PC-9 (cell line): ENCODE measurements around the gene TMEM235. TPM values are rescaled to one million over a fixed set of nuclear protein-coding genes. Genes with fewer than 3 reads are reported as not detected.

ENCODE experiments used
- BruUV-seq: library from RNA; stranded (reverse); fragments of 400-500 nt; replicated peaks from 2 replicates; lab custom pipeline; 2021; lab: Mats Ljungman, UMichigan
- CTCF ChIA-PET: fragments of 300-600 bp; sonication (Branson Sonifier 250); formaldehyde crosslinking; loops from one replicate; lab custom pipeline; 2022; ENCODE audit warnings: antibody characterized with exemption; lab: Charles Lee
- POLR2A ChIA-PET: fragments of 300-600 bp; sonication (Branson Sonifier 250); formaldehyde crosslinking; loops from one replicate; lab custom pipeline; 2022; ENCODE audit warnings: antibody characterized with exemption; ENCODE audit not compliant: unreplicated experiment; lab: Charles Lee
- DNase-seq, 2 experiments: peaks; one replicate each; pipeline versions ENCODE4 v3.0.0 to v3.0.0-alpha.2; 2015 to 2022; ENCODE audit warnings: mixed read lengths in 1 of 2
- H2AFZ ChIP-seq: fragments of 200-600 bp; sonication (generic); 2 replicates; pipeline ENCODE4 v1.8.1; 2017; ENCODE audit warnings: antibody characterized with exemption
- H3F3A ChIP-seq: fragments of 200-600 bp; sonication (generic); 2 replicates; pipeline ENCODE4 v1.8.1; 2017; ENCODE audit warnings: antibody characterized with exemption, mild to moderate bottlenecking, low read depth; ENCODE audit not compliant: insufficient read depth
- H3K27ac ChIP-seq: fragments of 200-600 bp; sonication (generic); 2 replicates; pipeline ENCODE4 v1.6.1; 2016; ENCODE audit warnings: mixed run types
- H3K27me3 ChIP-seq: fragments of 200-600 bp; sonication (generic); 2 replicates; pipeline ENCODE4 v1.6.1; 2016; ENCODE audit warnings: low read depth, mixed run types; ENCODE audit not compliant: insufficient read depth
- H3K36me3 ChIP-seq: fragments of 200-600 bp; sonication (generic); 2 replicates; pipeline ENCODE4 v1.6.1; 2016; ENCODE audit warnings: low read depth, mixed run types
- H3K4me1 ChIP-seq: fragments of 200-600 bp; sonication (generic); replicated peaks from 2 replicates; pipeline ENCODE4 v1.6.1; 2016; ENCODE audit warnings: mixed run types; ENCODE audit not compliant: insufficient read depth
- H3K4me2 ChIP-seq: fragments of 200-600 bp; sonication (generic); 2 replicates; pipeline ENCODE4 v1.6.1; 2017; ENCODE audit warnings: mixed run types
- H3K4me3 ChIP-seq: fragments of 200-600 bp; sonication (generic); 2 replicates; pipeline ENCODE4 v1.6.1; 2016; ENCODE audit warnings: mixed run types
- H3K79me2 ChIP-seq: fragments of 200-600 bp; sonication (generic); 2 replicates; pipeline ENCODE4 v1.6.1; 2017; ENCODE audit warnings: low read depth, mixed run types
- H3K9me2 ChIP-seq: fragments of 200-600 bp; sonication (generic); 2 replicates; pipeline ENCODE4 v1.8.1; 2017; ENCODE audit warnings: mild to moderate bottlenecking; ENCODE audit not compliant: insufficient read depth
- H3K9me3 ChIP-seq: fragments of 200-600 bp; sonication (generic); 2 replicates; pipeline ENCODE4 v1.8.1; 2016; ENCODE audit warnings: low read depth; ENCODE audit not compliant: insufficient read depth
- H4K20me1 ChIP-seq: fragments of 200-600 bp; sonication (generic); 2 replicates; pipeline ENCODE4 v1.8.1; 2017; ENCODE audit not compliant: insufficient read depth
- EZH2 ChIP-seq: fragments of 200-600 bp; sonication (generic); IDR thresholded peaks from 2 replicates; pipeline ENCODE4 v1.8.0; 2017; ENCODE audit warnings: antibody characterized with exemption, low read depth
- intact Hi-C: fragments of 100-400 bp; cut with micrococcal nuclease; formaldehyde crosslinking; loops from one replicate; pipeline ENCODE4 v1.10.0; 2022; ENCODE audit not compliant: unreplicated experiment
- total RNA-seq: library from RNA; stranded (reverse); gene quantifications from 2 replicates; pipeline ENCODE4 v1.2.3, GENCODE V29; 2021
- TF ChIP-seq, protein P1 (sequence below): fragments of 200-600 bp; sonication (generic); conservative IDR thresholded peaks from 2 replicates; pipeline ENCODE4 v1.6.1; 2017; ENCODE audit warnings: mixed run types, antibody characterized with exemption, mild to moderate bottlenecking, moderate library complexity

TMEM235 gene
- total RNA-seq, 1 experiment from 2014 or later: not detected

DNA sequence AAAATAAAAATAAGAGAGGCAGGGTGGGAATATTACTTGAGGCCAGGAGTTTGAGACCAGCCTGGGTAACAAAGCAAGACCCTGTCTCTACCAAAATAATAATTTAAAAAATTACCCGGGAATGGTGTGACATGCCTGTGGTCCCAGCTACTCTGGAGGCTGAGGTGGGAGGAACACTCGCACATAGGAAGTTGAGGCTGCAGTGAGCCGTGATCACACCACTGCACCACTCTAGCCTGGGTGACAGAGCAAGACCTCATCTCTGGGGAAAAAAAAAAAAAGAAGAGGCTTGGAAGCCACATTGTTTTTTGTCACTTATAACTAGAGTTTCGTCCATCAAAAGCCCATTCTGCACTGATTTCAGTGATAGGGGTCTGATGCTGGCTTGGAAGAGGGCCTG lies 3.3 kb upstream of the TMEM235 start:
- no peak overlapping the region for H2AFZ ChIP-seq
- no peaks in the 10 kb centered on the region for H4K20me1 ChIP-seq
- no peak for TF ChIP-seq EZH2
- TF ChIP-seq, protein P1, sequence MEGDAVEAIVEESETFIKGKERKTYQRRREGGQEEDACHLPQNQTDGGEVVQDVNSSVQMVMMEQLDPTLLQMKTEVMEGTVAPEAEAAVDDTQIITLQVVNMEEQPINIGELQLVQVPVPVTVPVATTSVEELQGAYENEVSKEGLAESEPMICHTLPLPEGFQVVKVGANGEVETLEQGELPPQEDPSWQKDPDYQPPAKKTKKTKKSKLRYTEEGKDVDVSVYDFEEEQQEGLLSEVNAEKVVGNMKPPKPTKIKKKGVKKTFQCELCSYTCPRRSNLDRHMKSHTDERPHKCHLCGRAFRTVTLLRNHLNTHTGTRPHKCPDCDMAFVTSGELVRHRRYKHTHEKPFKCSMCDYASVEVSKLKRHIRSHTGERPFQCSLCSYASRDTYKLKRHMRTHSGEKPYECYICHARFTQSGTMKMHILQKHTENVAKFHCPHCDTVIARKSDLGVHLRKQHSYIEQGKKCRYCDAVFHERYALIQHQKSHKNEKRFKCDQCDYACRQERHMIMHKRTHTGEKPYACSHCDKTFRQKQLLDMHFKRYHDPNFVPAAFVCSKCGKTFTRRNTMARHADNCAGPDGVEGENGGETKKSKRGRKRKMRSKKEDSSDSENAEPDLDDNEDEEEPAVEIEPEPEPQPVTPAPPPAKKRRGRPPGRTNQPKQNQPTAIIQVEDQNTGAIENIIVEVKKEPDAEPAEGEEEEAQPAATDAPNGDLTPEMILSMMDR: no peak
- intact Hi-C loops: no loop called here
- H3K4me2 ChIP-seq: no peak overlapping the region
- no peaks in the 10 kb centered on the region; the same call in 1 of the 2 replicates for H3F3A ChIP-seq
- DNase-seq: no peak
- CTCF ChIA-PET: no interaction called here
- no TSS peak for BruUV-seq
- H3K9me2 ChIP-seq: no peaks in the 10 kb centered on the region
- no peaks in the 10 kb centered on the region for H3K4me1 ChIP-seq
- no peaks in the 10 kb centered on the region for H3K79me2 ChIP-seq
- no peaks in the 10 kb centered on the region for H3K36me3 ChIP-seq
- H3K9me3 ChIP-seq: no peaks in the 10 kb centered on the region
- POLR2A ChIA-PET: no interaction called here
- H3K27ac ChIP-seq: no peak overlapping the region
- no peaks in the 10 kb centered on the region for H3K27me3 ChIP-seq
- no peak overlapping the region for H3K4me3 ChIP-seq

DNA sequence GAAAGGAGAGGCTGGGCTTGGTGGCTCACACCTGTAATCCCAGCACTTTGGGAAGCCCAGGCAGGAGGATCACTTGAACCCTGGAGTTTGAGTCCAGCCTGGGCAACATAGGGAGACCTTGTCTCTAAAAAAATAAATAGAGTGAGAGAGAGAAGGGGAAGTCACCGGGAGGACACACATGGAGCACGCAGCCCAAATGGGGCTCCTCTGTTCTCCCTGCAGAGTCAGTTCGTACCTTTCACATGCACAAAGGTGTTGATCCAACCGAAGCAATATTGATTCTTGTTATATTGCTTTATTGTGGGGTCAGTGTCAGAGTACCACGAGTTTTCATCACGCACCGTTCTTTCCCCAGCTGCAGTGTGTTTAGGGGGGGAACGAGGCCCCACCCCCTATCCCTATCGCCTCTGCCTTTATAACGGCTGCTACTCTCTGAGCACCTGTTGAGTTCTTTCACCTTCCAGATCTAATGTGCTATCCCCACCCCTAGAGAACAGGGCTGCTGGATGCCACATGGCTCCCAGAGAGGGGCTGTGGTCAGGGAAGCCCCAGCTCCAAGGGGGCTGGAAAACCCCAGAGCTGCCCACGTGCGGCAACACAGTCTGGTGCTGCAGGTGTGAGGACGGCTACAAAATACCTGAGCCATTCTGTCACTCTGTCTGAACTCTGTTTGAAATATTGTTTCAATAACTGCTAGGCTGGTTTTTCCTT lies 1.0 kb upstream of the TMEM235 start:
- H3K4me2 ChIP-seq: no peak overlapping the region
- H3K9me3 ChIP-seq: no peaks in the 10 kb centered on the region
- H3K27me3 ChIP-seq: no peaks in the 10 kb centered on the region
- H3K9me2 ChIP-seq: no peaks in the 10 kb centered on the region
- no peaks in the 10 kb centered on the region for H3F3A ChIP-seq
- H3K27ac ChIP-seq: no peak overlapping the region
- H4K20me1 ChIP-seq: no peaks in the 10 kb centered on the region
- intact Hi-C loops: no loop called here
- ChIA-PET POLR2A (no interaction called here), CTCF (no interaction called here)
- H3K4me1 ChIP-seq: no peaks in the 10 kb centered on the region
- H3K36me3 ChIP-seq: no peaks in the 10 kb centered on the region
- no peak overlapping the region for H3K4me3 ChIP-seq
- H2AFZ ChIP-seq: no peak overlapping the region
- DNase-seq: no peak
- no TSS peak for BruUV-seq
- H3K79me2 ChIP-seq: no peaks in the 10 kb centered on the region
- TF ChIP-seq, protein P1: no peak
- TF ChIP-seq EZH2: no peak

DNA sequence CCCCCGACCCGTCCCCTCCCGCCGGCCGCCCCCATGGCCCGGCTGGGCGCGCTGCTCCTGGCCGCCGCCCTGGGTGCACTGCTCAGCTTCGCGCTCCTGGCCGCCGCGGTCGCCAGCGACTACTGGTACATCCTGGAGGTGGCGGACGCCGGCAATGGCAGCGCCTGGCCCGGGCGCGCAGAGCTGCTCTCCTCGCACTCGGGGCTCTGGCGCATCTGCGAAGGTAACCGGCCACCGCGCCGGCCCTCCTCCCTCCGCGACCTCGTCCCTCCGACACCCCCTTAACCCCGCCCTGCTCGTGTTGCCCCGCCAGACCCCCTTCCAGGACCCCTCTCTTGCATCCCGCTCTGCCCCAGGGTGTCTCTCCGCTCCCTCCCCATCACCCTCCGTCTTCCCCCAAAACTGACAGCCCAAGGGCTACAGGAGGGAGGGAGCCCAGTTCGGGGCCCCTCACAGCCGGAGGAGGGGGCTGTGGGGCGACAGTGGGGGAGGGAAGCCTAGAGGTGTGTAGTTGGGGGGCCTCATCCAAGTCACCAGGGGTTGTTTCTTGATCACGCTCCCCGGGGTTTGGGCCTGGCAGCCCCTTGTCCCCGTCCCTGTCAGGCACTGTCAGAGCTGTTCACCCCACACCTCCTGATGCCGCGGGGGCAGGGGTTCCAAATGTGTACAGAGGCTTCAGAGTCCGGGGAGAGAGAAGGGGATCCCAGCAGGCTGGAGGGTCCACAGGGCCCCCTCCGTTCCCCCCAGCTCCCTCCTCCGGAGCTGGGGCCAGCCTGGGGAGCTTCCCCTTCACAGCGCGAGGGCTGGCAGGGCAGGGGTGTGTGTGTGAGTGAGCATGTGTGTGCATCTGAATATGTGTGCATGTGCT lies 794 bp downstream of the TMEM235 start:
- Histone ChIP-seq H3K4me1 (no peaks in the 10 kb centered on the region), H4K20me1 (no peaks in the 10 kb centered on the region), H3K36me3 (no peaks in the 10 kb centered on the region), H3F3A (no peaks in the 10 kb centered on the region), H3K27me3 (no peaks in the 10 kb centered on the region), H3K4me2 (no peak overlapping the region), H3K9me3 (no peaks in the 10 kb centered on the region), H3K4me3 (no peak overlapping the region), H3K27ac (no peak overlapping the region), H3K79me2 (no peaks in the 10 kb centered on the region), H2AFZ (no peak overlapping the region), H3K9me2 (no peaks in the 10 kb centered on the region)
- CTCF ChIA-PET: interaction anchor here (1.1 kb wide), 1 partner anchor 58 kb away, joined by 4 read pairs; no protein-coding TSS in a partner anchor
- POLR2A ChIA-PET: no interaction called here
- TF ChIP-seq EZH2: no peak
- TF ChIP-seq, protein P1: no peak
- no peak for DNase-seq
- no TSS peak for BruUV-seq
- intact Hi-C loops: no loop called here
